K562 (cell line): ENCODE measurements around the gene NEB.
"Not testable (repeated sequence)": the region's sequence is repeated elsewhere in the genome, so short reads cannot be mapped to it uniquely, and the experiment has no call there.

Experiments
- ILK ChIP-seq: fragments of 450-650 bp; IDR thresholded peaks from 2 replicates; pipeline ENCODE4 v1.6.1; 2016; ENCODE audit warnings: missing genetic modification characterization, low read depth, mild to moderate bottlenecking, missing compliant biosample characterization, moderate library complexity, borderline replicate concordance
- NCOA1 ChIP-seq: fragments of 450-650 bp; IDR thresholded peaks from 2 replicates; pipeline ENCODE4 v1.6.1; 2016; ENCODE audit warnings: low read depth
- NFIC ChIP-seq: fragments of 450-650 bp; IDR thresholded peaks from 2 replicates; pipeline ENCODE4 v1.6.1; 2017; ENCODE audit warnings: mild to moderate bottlenecking, inconsistent platforms
- RBM22 ChIP-seq: fragments of 200-400 bp; formaldehyde crosslinking; IDR thresholded peaks from 2 replicates; pipeline ENCODE4 v1.6.1; 2018; ENCODE audit warnings: low read length, low read depth; ENCODE audit not compliant: poor library complexity, severe bottlenecking
- SAP30 ChIP-seq: fragments of 200-600 bp; sonication (generic); IDR thresholded peaks from 2 replicates; pipeline ENCODE4 v1.6.1; 2012; ENCODE audit warnings: borderline replicate concordance, low read depth, mild to moderate bottlenecking, moderate library complexity, low read length, control low read depth, inconsistent platforms; ENCODE audit not compliant: insufficient read depth, poor library complexity, severe bottlenecking
- TCF7L2 ChIP-seq: fragments of 150-350 bp; IDR thresholded peaks from 2 replicates; pipeline ENCODE4 v1.6.1; 2016; ENCODE audit warnings: low read depth, mild to moderate bottlenecking, low read length, moderate library complexity
- USF2 ChIP-seq: sonication (generic); formaldehyde crosslinking; IDR thresholded peaks from 2 replicates; pipeline ENCODE4 v1.5.0; 2020; ENCODE audit warnings: missing genetic modification reagents
- ZNF77 ChIP-seq: fragments of 250-450 bp; sonication (Bioruptor Pico); IDR thresholded peaks from 2 replicates; pipeline ENCODE4 v1.5.0; 2020
- TF ChIP-seq, protein P1 (sequence below): fragments of 250-450 bp; sonication (Bioruptor Pico); IDR thresholded peaks from 2 replicates; pipeline ENCODE4 v1.5.0; 2022; ENCODE audit warnings: mild to moderate bottlenecking
- TF ChIP-seq, protein P2 (sequence below): fragments of 250-450 bp; sonication (Bioruptor Pico); IDR thresholded peaks from 2 replicates; pipeline ENCODE4 v1.4.0; 2020; ENCODE audit warnings: mild to moderate bottlenecking, moderate library complexity, borderline replicate concordance
- TF ChIP-seq, protein P3 (sequence below), 3 experiments: IDR thresholded peaks in 2 of 3; conservative IDR thresholded peaks in 1 of 3; 2 replicates each; pipeline ENCODE4 v1.5.1; 2011 to 2012; ENCODE audit warnings: low read length in 3 of 3, mild to moderate bottlenecking in 3 of 3, control low read depth in 2 of 3, improper control_type of control experiment in 1 of 3, inconsistent platforms in 1 of 3, low read depth in 1 of 3, mixed read lengths in 1 of 3, moderate library complexity in 1 of 3; ENCODE audit not compliant: insufficient read depth in 2 of 3
- TF ChIP-seq, protein P4 (sequence below), 2 experiments: fragments of 450-650 bp in 1 of 2; sonication (generic) in 1 of 2; formaldehyde crosslinking; conservative IDR thresholded peaks; 2 replicates each; pipeline versions ENCODE4 v1.4.0 to v1.8.1; 2020 to 2022; ENCODE audit warnings: mild to moderate bottlenecking in 1 of 2, missing genetic modification reagents in 1 of 2

- TF ChIP-seq, protein P1, sequence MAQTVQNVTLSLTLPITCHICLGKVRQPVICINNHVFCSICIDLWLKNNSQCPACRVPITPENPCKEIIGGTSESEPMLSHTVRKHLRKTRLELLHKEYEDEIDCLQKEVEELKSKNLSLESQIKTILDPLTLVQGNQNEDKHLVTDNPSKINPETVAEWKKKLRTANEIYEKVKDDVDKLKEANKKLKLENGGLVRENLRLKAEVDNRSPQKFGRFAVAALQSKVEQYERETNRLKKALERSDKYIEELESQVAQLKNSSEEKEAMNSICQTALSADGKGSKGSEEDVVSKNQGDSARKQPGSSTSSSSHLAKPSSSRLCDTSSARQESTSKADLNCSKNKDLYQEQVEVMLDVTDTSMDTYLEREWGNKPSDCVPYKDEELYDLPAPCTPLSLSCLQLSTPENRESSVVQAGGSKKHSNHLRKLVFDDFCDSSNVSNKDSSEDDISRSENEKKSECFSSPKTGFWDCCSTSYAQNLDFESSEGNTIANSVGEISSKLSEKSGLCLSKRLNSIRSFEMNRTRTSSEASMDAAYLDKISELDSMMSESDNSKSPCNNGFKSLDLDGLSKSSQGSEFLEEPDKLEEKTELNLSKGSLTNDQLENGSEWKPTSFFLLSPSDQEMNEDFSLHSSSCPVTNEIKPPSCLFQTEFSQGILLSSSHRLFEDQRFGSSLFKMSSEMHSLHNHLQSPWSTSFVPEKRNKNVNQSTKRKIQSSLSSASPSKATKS (CRISPR knock-in tag): not testable (repeated sequence)
- TF ChIP-seq, protein P2, sequence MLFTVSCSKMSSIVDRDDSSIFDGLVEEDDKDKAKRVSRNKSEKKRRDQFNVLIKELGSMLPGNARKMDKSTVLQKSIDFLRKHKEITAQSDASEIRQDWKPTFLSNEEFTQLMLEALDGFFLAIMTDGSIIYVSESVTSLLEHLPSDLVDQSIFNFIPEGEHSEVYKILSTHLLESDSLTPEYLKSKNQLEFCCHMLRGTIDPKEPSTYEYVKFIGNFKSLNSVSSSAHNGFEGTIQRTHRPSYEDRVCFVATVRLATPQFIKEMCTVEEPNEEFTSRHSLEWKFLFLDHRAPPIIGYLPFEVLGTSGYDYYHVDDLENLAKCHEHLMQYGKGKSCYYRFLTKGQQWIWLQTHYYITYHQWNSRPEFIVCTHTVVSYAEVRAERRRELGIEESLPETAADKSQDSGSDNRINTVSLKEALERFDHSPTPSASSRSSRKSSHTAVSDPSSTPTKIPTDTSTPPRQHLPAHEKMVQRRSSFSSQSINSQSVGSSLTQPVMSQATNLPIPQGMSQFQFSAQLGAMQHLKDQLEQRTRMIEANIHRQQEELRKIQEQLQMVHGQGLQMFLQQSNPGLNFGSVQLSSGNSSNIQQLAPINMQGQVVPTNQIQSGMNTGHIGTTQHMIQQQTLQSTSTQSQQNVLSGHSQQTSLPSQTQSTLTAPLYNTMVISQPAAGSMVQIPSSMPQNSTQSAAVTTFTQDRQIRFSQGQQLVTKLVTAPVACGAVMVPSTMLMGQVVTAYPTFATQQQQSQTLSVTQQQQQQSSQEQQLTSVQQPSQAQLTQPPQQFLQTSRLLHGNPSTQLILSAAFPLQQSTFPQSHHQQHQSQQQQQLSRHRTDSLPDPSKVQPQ: not testable (repeated sequence)
- TF ChIP-seq, protein P3, sequence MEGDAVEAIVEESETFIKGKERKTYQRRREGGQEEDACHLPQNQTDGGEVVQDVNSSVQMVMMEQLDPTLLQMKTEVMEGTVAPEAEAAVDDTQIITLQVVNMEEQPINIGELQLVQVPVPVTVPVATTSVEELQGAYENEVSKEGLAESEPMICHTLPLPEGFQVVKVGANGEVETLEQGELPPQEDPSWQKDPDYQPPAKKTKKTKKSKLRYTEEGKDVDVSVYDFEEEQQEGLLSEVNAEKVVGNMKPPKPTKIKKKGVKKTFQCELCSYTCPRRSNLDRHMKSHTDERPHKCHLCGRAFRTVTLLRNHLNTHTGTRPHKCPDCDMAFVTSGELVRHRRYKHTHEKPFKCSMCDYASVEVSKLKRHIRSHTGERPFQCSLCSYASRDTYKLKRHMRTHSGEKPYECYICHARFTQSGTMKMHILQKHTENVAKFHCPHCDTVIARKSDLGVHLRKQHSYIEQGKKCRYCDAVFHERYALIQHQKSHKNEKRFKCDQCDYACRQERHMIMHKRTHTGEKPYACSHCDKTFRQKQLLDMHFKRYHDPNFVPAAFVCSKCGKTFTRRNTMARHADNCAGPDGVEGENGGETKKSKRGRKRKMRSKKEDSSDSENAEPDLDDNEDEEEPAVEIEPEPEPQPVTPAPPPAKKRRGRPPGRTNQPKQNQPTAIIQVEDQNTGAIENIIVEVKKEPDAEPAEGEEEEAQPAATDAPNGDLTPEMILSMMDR (IDR thresholded peaks at IDR 0.05 in 2 of 3, conservative IDR thresholded peaks at IDR 0.05 in 1 of 3; ENCODE audit: insufficient read depth in 2 of 3, low read depth in 1 of 3, low read length in 3 of 3): not testable (repeated sequence)
- TF ChIP-seq SAP30; ZNF77 (CRISPR knock-in tag); TCF7L2; ILK (tag); USF2 (CRISPR knock-in tag); NFIC; RBM22; NCOA1: not testable (repeated sequence)
- TF ChIP-seq, protein P4, sequence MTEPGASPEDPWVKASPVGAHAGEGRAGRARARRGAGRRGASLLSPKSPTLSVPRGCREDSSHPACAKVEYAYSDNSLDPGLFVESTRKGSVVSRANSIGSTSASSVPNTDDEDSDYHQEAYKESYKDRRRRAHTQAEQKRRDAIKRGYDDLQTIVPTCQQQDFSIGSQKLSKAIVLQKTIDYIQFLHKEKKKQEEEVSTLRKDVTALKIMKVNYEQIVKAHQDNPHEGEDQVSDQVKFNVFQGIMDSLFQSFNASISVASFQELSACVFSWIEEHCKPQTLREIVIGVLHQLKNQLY (CRISPR knock-in tag; conservative IDR thresholded peaks at IDR 0.05): not testable (repeated sequence)
Observed at GRCh38 chr2:151581300-151581699, 153.0 kb downstream of the NEB start.
